ENCODE measurements around the gene SORL1-AS1.

SORL1-AS1 gene

DNA sequence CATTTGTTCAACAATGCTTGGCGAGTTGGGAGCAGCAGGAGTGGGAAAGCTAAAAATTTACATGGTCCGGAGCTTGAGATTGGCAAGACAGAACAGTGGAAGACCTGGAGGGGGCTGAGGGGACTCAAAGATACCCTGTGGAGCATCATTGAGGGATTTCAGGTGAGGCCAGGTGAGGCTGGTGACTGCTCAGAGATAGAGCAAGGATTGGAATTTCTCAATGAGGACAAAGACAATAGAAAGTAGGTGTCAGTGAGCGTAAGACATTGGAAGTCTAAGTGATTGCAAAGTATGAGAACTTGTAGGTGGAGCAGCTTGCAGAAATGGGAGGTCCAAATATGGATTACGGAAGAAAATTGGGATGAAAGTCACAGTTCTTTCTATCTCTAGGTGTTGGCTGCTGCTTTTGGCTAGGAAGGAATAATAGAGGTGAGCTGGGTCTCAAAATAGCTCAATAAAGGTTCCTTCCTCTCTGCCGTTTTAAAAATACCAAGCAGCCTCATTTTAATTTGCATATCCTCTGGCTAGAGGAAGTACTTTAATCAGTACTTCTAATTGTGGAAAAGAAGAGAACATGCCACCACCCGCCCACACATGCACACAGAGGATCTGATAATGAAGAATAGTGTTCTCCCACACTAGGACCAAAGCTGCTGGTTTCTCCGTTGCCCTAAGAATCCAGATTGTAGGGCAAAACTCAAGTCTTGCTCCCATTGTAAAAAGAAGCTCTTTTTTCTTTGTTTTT, 41.8 kb upstream of the SORL1-AS1 start:
- H3K36me3 ChIP-seq (ENCODE audit: control insufficient read depth, insufficient read depth, low read length): no peaks in the 10 kb centered on the region
- FAIRE-seq (no peak), DNase-seq (ENCODE audit: low read depth) (peak; percentile 34)
- no peak overlapping the region for H3K4me3 ChIP-seq (ENCODE audit: low read depth, low read length)
- TF ChIP-seq, protein P1, sequence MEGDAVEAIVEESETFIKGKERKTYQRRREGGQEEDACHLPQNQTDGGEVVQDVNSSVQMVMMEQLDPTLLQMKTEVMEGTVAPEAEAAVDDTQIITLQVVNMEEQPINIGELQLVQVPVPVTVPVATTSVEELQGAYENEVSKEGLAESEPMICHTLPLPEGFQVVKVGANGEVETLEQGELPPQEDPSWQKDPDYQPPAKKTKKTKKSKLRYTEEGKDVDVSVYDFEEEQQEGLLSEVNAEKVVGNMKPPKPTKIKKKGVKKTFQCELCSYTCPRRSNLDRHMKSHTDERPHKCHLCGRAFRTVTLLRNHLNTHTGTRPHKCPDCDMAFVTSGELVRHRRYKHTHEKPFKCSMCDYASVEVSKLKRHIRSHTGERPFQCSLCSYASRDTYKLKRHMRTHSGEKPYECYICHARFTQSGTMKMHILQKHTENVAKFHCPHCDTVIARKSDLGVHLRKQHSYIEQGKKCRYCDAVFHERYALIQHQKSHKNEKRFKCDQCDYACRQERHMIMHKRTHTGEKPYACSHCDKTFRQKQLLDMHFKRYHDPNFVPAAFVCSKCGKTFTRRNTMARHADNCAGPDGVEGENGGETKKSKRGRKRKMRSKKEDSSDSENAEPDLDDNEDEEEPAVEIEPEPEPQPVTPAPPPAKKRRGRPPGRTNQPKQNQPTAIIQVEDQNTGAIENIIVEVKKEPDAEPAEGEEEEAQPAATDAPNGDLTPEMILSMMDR (IDR thresholded peaks at IDR 0.05; ENCODE audit: insufficient read depth, low read length, severe bottlenecking): no peak
- H3K27me3 ChIP-seq (ENCODE audit: control insufficient read depth, insufficient read depth, low read length): no peaks in the 10 kb centered on the region

DNA sequence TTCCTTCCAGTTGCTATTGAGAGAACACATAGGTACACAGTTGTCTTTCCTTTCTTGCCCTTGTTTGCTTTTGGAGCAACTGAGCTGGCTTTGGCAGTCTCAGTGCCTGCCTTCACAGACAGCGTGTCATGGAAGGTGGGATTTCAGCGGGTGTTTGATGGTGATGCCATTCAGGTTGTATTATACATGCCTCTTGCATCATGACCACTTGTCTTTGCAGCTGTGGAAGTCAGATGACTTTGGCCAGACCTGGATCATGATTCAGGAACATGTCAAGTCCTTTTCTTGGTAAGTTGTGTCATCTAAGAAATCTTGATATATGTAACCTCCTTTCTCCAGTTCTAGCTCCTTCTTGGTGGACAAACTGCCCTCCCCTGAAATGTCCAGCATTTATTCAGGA, 37.1 kb upstream of the SORL1-AS1 start:
- Histone ChIP-seq H3K27me3 (ENCODE audit: control insufficient read depth, insufficient read depth, low read length) (no peaks in the 10 kb centered on the region), H3K36me3 (ENCODE audit: control insufficient read depth, insufficient read depth, low read length) (no peaks in the 10 kb centered on the region), H3K4me3 (ENCODE audit: low read depth, low read length) (no peak overlapping the region)
- no peak for FAIRE-seq
- TF ChIP-seq, protein P1 (IDR thresholded peaks at IDR 0.05; ENCODE audit: insufficient read depth, low read length, severe bottlenecking): no peak
- peak; percentile 85 for DNase-seq (ENCODE audit: low read depth)

DNA sequence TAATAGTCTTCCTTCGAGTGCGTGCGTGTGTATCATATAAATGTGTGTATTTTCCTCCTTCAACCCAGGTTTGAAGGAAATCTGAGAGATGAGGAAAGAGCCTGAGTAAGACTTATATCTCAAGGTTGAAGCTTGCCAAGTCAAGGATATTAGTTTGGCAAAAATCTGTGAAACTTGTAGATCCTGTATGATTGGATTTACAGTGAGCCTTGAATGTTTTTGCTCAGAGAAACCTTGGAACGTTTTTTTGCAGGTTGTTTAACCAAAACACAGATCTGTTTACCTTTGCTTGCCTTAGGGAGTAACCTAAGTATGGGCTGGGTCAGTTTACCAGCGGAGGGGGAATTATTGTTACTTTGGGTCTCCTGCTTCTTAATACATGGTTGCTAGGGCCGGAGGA, 35.9 kb upstream of the SORL1-AS1 start:
- Histone ChIP-seq H3K4me3 (ENCODE audit: low read depth, low read length) (no peak overlapping the region), H3K36me3 (ENCODE audit: control insufficient read depth, insufficient read depth, low read length) (no peaks in the 10 kb centered on the region), H3K27me3 (ENCODE audit: control insufficient read depth, insufficient read depth, low read length) (no peaks in the 10 kb centered on the region)
- DNase-seq (ENCODE audit: low read depth) (peak; percentile 21), FAIRE-seq (no peak)
- TF ChIP-seq, protein P1 (IDR thresholded peaks at IDR 0.05; ENCODE audit: insufficient read depth, low read length, severe bottlenecking): no peak

DNA sequence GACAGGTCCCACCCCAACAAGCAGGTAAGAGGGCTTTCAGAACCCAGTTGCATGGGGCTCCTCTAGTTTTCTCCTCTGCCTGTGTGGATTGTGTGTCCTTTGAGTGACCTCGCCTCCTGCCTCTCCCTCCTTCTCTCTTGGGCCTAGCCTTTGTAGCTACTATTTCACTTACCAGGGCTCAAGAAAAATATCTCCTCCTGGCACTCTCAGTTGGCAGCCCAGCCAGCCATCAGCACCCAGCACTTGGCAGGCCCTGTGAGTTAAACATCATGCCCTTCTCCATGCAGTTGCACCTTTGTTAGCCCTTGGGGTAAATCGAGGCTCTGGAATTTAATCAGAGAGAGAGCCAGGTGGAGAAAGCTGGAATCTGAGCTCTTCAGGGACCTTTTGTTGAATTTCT, 35.4 kb upstream of the SORL1-AS1 start:
- H3K36me3 ChIP-seq (ENCODE audit: control insufficient read depth, insufficient read depth, low read length): no peaks in the 10 kb centered on the region
- no peak overlapping the region for H3K4me3 ChIP-seq (ENCODE audit: low read depth, low read length)
- TF ChIP-seq, protein P1 (IDR thresholded peaks at IDR 0.05; ENCODE audit: insufficient read depth, low read length, severe bottlenecking): no peak
- no peaks in the 10 kb centered on the region for H3K27me3 ChIP-seq (ENCODE audit: control insufficient read depth, insufficient read depth, low read length)
- FAIRE-seq (no peak), DNase-seq (ENCODE audit: low read depth) (no peak)

DNA sequence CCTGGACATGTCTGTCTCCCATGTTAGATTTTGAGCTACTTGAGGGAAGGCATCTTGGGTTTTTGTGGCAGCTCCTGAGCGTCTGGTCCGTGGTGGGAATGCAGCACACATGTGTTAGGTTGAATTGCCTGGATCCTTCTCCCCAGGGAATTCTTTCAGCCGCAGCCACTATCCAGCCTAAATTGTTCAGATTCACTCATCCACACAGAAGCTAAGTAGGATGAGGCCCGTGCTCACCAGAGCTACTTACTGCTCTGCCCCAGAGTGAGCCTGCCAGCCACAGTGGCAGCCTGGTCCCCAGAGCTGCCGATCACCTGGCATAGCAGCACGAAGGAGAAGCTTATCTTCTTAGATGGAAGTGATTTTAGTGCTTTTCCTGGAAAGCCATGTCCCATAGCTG, 34.4 kb upstream of the SORL1-AS1 start:
- no peak for FAIRE-seq
- H3K4me3 ChIP-seq (ENCODE audit: low read depth, low read length): no peak overlapping the region
- H3K36me3 ChIP-seq (ENCODE audit: control insufficient read depth, insufficient read depth, low read length): no peaks in the 10 kb centered on the region
- no peak for DNase-seq (ENCODE audit: low read depth)
- H3K27me3 ChIP-seq (ENCODE audit: control insufficient read depth, insufficient read depth, low read length): no peaks in the 10 kb centered on the region
- TF ChIP-seq, protein P1 (IDR thresholded peaks at IDR 0.05; ENCODE audit: insufficient read depth, low read length, severe bottlenecking): no peak

DNA sequence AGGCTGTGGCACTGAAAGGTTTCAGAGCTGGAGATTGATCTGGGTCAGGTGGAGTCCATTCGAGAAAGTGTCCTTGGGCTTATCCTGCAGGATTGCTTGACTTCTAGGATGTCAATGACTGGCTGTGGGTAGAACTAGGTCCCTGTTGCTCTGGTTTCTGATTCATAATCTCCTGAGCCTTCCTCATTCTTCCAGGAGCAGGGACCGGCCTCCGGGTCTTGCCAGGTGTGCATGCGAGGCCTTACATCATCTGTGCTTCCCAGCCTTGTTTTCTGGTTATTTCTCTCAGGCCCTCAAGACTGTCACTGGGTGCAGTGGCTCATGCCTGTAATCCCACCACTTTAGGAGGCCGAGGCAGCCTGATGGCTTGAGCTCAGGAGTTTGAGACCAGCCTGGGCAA, 33.3 kb upstream of the SORL1-AS1 start:
- TF ChIP-seq, protein P1 (IDR thresholded peaks at IDR 0.05; ENCODE audit: insufficient read depth, low read length, severe bottlenecking): no peak
- FAIRE-seq (no peak), DNase-seq (ENCODE audit: low read depth) (peak; percentile 31)
- Histone ChIP-seq H3K36me3 (ENCODE audit: control insufficient read depth, insufficient read depth, low read length) (no peaks in the 10 kb centered on the region), H3K27me3 (ENCODE audit: control insufficient read depth, insufficient read depth, low read length) (no peaks in the 10 kb centered on the region), H3K4me3 (ENCODE audit: low read depth, low read length) (no peak overlapping the region)
